H1 (cell line): ENCODE data around the gene NLRP1. TPM values are rescaled to one million over a fixed set of nuclear protein-coding genes. Genes with fewer than 3 reads are reported as not detected.

Experiments used
- CTCF ChIA-PET: fragments of 300-600 bp; sonication (Branson Sonifier 250); formaldehyde crosslinking; loops from one replicate; lab custom pipeline; 2021; ENCODE audit not compliant: partially characterized antibody; lab: Charles Lee
- POLR2A ChIA-PET: fragments of 300-600 bp; sonication (Branson Sonifier 250); formaldehyde crosslinking; loops from one replicate; lab custom pipeline; 2021; ENCODE audit warnings: inconsistent platforms; ENCODE audit not compliant: partially characterized antibody; lab: Charles Lee
- DNase-seq, 2 experiments: peaks; one replicate each; pipeline versions ENCODE4 v3.0.0 to v3.0.0-alpha.2; 2010 to 2022; ENCODE audit warnings: low spot score in 2 of 2, low read depth in 1 of 2, mixed read lengths in 1 of 2
- FAIRE-seq: peaks from 2 replicates; lab custom pipeline; 2011; peaks lifted over from hg19 to GRCh38; lab: Jason Lieb, UNC
- H2AFZ ChIP-seq: 2 replicates; pipeline ENCODE4 v1.8.1; 2012; ENCODE audit warnings: low read length, inconsistent platforms
- H2AK5ac ChIP-seq: 2 replicates; pipeline ENCODE4 v1.6.1; 2013; ENCODE audit warnings: low read depth, low read length
- H2BK120ac ChIP-seq: replicated peaks from 2 replicates; pipeline ENCODE3; 2013; ENCODE audit warnings: low read depth, low read length, inconsistent platforms
- H2BK12ac ChIP-seq: 2 replicates; pipeline ENCODE4 v1.6.1; 2013; ENCODE audit warnings: low read depth, low read length
- H2BK15ac ChIP-seq: 2 replicates; pipeline ENCODE4 v1.6.1; 2013; ENCODE audit warnings: low read length
- H2BK20ac ChIP-seq: 2 replicates; pipeline ENCODE4 v1.6.1; 2013; ENCODE audit warnings: low read length
- H2BK5ac ChIP-seq: 2 replicates; pipeline ENCODE4 v1.6.1; 2013; ENCODE audit warnings: low read depth, low read length
- H3K14ac ChIP-seq: 2 replicates; pipeline ENCODE4 v1.6.1; 2013; ENCODE audit warnings: inconsistent platforms; ENCODE audit not compliant: insufficient read length
- H3K18ac ChIP-seq: 2 replicates; pipeline ENCODE4 v1.6.1; 2013; ENCODE audit warnings: low read length; ENCODE audit errors: extremely low read depth
- H3K23ac ChIP-seq: 2 replicates; pipeline ENCODE4 v1.6.1; 2013; ENCODE audit warnings: inconsistent platforms; ENCODE audit not compliant: insufficient read length
- H3K23me2 ChIP-seq: 2 replicates; pipeline ENCODE4 v1.6.1; 2013; ENCODE audit warnings: low read depth, low read length
- H3K27ac ChIP-seq: 2 replicates; pipeline ENCODE4 v1.6.1; 2011; ENCODE audit warnings: low read depth, low read length, inconsistent platforms
- H3K27me3 ChIP-seq, 4 experiments: replicated peaks in 1 of 4; 1 replicate in 1 of 4; 2 replicates in 3 of 4; pipeline versions ENCODE4 v1.6.1 to v1.8.1; 2011 to 2013; ENCODE audit warnings: low read length in 3 of 4, mild to moderate bottlenecking in 3 of 4, inconsistent platforms in 2 of 4, mixed read lengths in 2 of 4, moderate library complexity in 1 of 4; ENCODE audit not compliant: control insufficient read depth in 3 of 4, insufficient read depth in 3 of 4; ENCODE audit errors: extremely low read depth in 1 of 4
- H3K36me3 ChIP-seq, 4 experiments: 2 replicates each; pipeline versions ENCODE4 v1.6.1 to v1.8.1; 2011 to 2013; ENCODE audit warnings: mild to moderate bottlenecking in 4 of 4, low read length in 3 of 4, moderate library complexity in 2 of 4, control low read depth in 1 of 4, inconsistent platforms in 1 of 4; ENCODE audit not compliant: insufficient read depth in 4 of 4, control insufficient read depth in 2 of 4
- H3K4ac ChIP-seq: replicated peaks from 2 replicates; pipeline ENCODE3; 2013; ENCODE audit warnings: low read length, low read depth, mixed read lengths, inconsistent platforms; ENCODE audit not compliant: insufficient read length
- H3K4me1 ChIP-seq, 4 experiments: replicated peaks in 1 of 4; 1 replicate in 1 of 4; 2 replicates in 3 of 4; pipeline versions ENCODE4 v1.6.1 to v1.8.1; 2011 to 2013; ENCODE audit warnings: low read length in 3 of 4, inconsistent platforms in 2 of 4, mixed read lengths in 1 of 4; ENCODE audit not compliant: insufficient read depth in 4 of 4, control insufficient read depth in 3 of 4
- H3K4me2 ChIP-seq, 2 experiments: 2 replicates each; pipeline versions ENCODE4 v1.6.1 to v1.8.1; 2011 to 2013; ENCODE audit warnings: low read depth in 2 of 2, low read length in 2 of 2, control low read depth in 1 of 2, inconsistent platforms in 1 of 2, mild to moderate bottlenecking in 1 of 2; ENCODE audit not compliant: insufficient read depth in 1 of 2
- H3K4me3 ChIP-seq, 4 experiments: fragments of 200-600, 300-600 bp in 1 of 4; sonication (generic), shearing (Covaris generic), sonication (Bioruptor Twin) in 1 of 4; 2 replicates each; pipeline versions ENCODE4 v1.5.1 to v1.8.1; 2011 to 2016; ENCODE audit warnings: low read length in 4 of 4, low read depth in 3 of 4, control low read depth in 2 of 4, inconsistent platforms in 2 of 4, mild to moderate bottlenecking in 2 of 4, mixed read lengths in 1 of 4, moderate library complexity in 1 of 4; ENCODE audit not compliant: insufficient read depth in 2 of 4; ENCODE audit errors: extremely low read depth in 1 of 4
- H3K56ac ChIP-seq: replicated peaks from 2 replicates; pipeline ENCODE3; 2013; ENCODE audit warnings: low read depth, mild to moderate bottlenecking, mixed read lengths, low read length, inconsistent platforms; ENCODE audit not compliant: insufficient read length
- H3K79me1 ChIP-seq: 2 replicates; pipeline ENCODE4 v1.6.1; 2013; ENCODE audit warnings: low read depth, low read length, control low read depth
- H3K79me2 ChIP-seq, 2 experiments: 2 replicates each; pipeline versions ENCODE4 v1.6.1 to v1.8.1; 2012 to 2013; ENCODE audit warnings: low read length in 2 of 2, mild to moderate bottlenecking in 2 of 2, inconsistent platforms in 1 of 2; ENCODE audit not compliant: insufficient read depth in 2 of 2, control insufficient read depth in 1 of 2
- H3K9ac ChIP-seq, 4 experiments: replicated peaks in 1 of 4; 1 replicate in 1 of 4; 2 replicates in 3 of 4; pipeline versions ENCODE4 v1.6.1 to v1.8.1; 2011 to 2013; ENCODE audit warnings: low read depth in 3 of 4, low read length in 3 of 4, control low read depth in 2 of 4, mild to moderate bottlenecking in 2 of 4, moderate library complexity in 2 of 4, inconsistent platforms in 1 of 4; ENCODE audit errors: extremely low read depth in 1 of 4
- H3K9me3 ChIP-seq, 2 experiments: 2 replicates each; pipeline versions ENCODE4 v1.6.1 to v1.8.1; 2012 to 2013; ENCODE audit warnings: mild to moderate bottlenecking in 2 of 2, moderate library complexity in 2 of 2, control low read depth in 1 of 2, inconsistent platforms in 1 of 2, low read depth in 1 of 2, low read length in 1 of 2, mixed read lengths in 1 of 2; ENCODE audit not compliant: insufficient read depth in 2 of 2
- H4K20me1 ChIP-seq, 2 experiments: replicated peaks in 1 of 2; 2 replicates each; pipeline versions ENCODE3 to v1.8.1; 2011 to 2013; ENCODE audit warnings: inconsistent platforms in 2 of 2, low read length in 2 of 2, mild to moderate bottlenecking in 1 of 2; ENCODE audit not compliant: insufficient read depth in 2 of 2, control insufficient read depth in 1 of 2
- H4K5ac ChIP-seq: 2 replicates; pipeline ENCODE4 v1.6.1; 2013; ENCODE audit warnings: low read length, low read depth, mixed read lengths, inconsistent platforms; ENCODE audit not compliant: insufficient read length
- H4K8ac ChIP-seq: 2 replicates; pipeline ENCODE4 v1.8.0; 2013; ENCODE audit warnings: mild to moderate bottlenecking, moderate library complexity, low read length, inconsistent platforms; ENCODE audit not compliant: insufficient read depth; ENCODE audit errors: extremely low read depth
- H4K91ac ChIP-seq: replicated peaks from 2 replicates; pipeline ENCODE3; 2013; ENCODE audit warnings: low read length, mixed read lengths, inconsistent platforms; ENCODE audit not compliant: insufficient read length
- ASH2L ChIP-seq: fragments of 200-600, 300-600 bp; sonication (generic); IDR thresholded peaks from one replicate; pipeline ENCODE4 v1.7.1; 2017; ENCODE audit warnings: low read length
- BCL11A ChIP-seq, 2 experiments: IDR thresholded peaks; one replicate each; pipeline ENCODE4 v1.6.1; 2011; ENCODE audit warnings: low read depth in 2 of 2, low read length in 2 of 2, mild to moderate bottlenecking in 2 of 2
- GTF2F1 ChIP-seq: IDR thresholded peaks from 2 replicates; pipeline ENCODE4 v1.6.1; 2012; ENCODE audit warnings: low read depth, low read length, improper control_type of control experiment, borderline replicate concordance
- KDM4A ChIP-seq: IDR thresholded peaks from one replicate; pipeline ENCODE4 v1.7.1; 2012; ENCODE audit warnings: low read depth, mild to moderate bottlenecking, moderate library complexity, low read length, inconsistent platforms; ENCODE audit not compliant: severe bottlenecking
- KDM5A ChIP-seq: fragments of 200-600 bp; IDR thresholded peaks from 2 replicates; pipeline ENCODE4 v1.7.1; 2012; ENCODE audit warnings: mild to moderate bottlenecking, low read length, inconsistent platforms, mixed read lengths
- NRF1 ChIP-seq: IDR thresholded peaks from 2 replicates; pipeline ENCODE4 v1.6.1; 2011; ENCODE audit warnings: mild to moderate bottlenecking, low read depth, low read length, improper control_type of control experiment
- RNF2 ChIP-seq: fragments of 200-900, 300-1000 bp; sonication (generic); IDR thresholded peaks from 2 replicates; pipeline ENCODE4 v1.7.1; 2016; ENCODE audit warnings: borderline replicate concordance, low read depth, mild to moderate bottlenecking, antibody characterized with exemption, low read length; ENCODE audit not compliant: poor library complexity, severe bottlenecking; ENCODE audit errors: missing control alignments
- SIX5 ChIP-seq: IDR thresholded peaks from 2 replicates; pipeline ENCODE4 v1.6.1; 2011; ENCODE audit warnings: mild to moderate bottlenecking, low read depth, low read length
- SP1 ChIP-seq: IDR thresholded peaks from 2 replicates; pipeline ENCODE4 v1.6.1; 2011; ENCODE audit warnings: low read depth, low read length
- SRF ChIP-seq: IDR thresholded peaks from 2 replicates; pipeline ENCODE4 v1.6.1; 2011; ENCODE audit warnings: mild to moderate bottlenecking, low read depth, low read length, moderate library complexity
- TAF7 ChIP-seq: optimal IDR thresholded peaks from 2 replicates; pipeline ENCODE3; 2011; ENCODE audit warnings: low read depth, mild to moderate bottlenecking, inconsistent platforms, low read length, moderate library complexity, borderline replicate concordance
- ZNF274 ChIP-seq: IDR thresholded peaks from 2 replicates; pipeline ENCODE4 v1.7.0; 2012; ENCODE audit warnings: low read length, borderline replicate concordance; ENCODE audit errors: extremely low read depth
- WGBS, 2 experiments: shearing (Covaris generic) in 1 of 2; methylation state at CpG; one replicate each; pipeline versions ENCODE4 v1.1.6 to v1.1.7; 2013 to 2015; ENCODE audit warnings: low lambda C conversion rate in 2 of 2, mixed read lengths in 2 of 2, inconsistent platforms in 1 of 2, low coverage in 1 of 2, missing lambda C conversion rate in 1 of 2; ENCODE audit not compliant: insufficient replicate concordance in 2 of 2, insufficient coverage in 1 of 2, insufficient read length in 1 of 2; ENCODE audit errors: extremely low coverage in 1 of 2, missing lambda C conversion rate in 1 of 2; 5-methylcytosine and 5-hydroxymethylcytosine counted together
- polyA plus RNA-seq, 7 experiments: library from polyadenylated mRNA; depleted of rRNA in 3 of 7; stranded (reverse) in 5 of 7; unstranded in 2 of 7; fragments of >200 nt in 5 of 7; fragments of 200-250 nt in 2 of 7; gene quantifications; 1 replicate in 5 of 7; 2 replicates in 1 of 7; 4 replicates in 1 of 7; pipeline versions ENCODE4 v1.2.1 to v1.2.3, GENCODE V29; 2011 to 2013; ENCODE audit warnings: missing spikeins in 2 of 7, mixed read lengths in 2 of 7
- total RNA-seq: library from RNA; stranded (reverse); fragmentation: NEBNext Ultra II Directional; extraction: Animal tissue kit (Norgen Biotek cat#: 25700); gene quantifications from 2 replicates; pipeline ENCODE4 v1.2.1, GENCODE V29; 2021
- TF ChIP-seq, protein P1 (sequence below): IDR thresholded peaks from 2 replicates; pipeline ENCODE4 v1.6.1; 2012; ENCODE audit warnings: inconsistent platforms

Gene NLRP1
- total and polyA plus RNA-seq, 2 of the 8 experiments (the other 6 are each of a cell fraction or from before 2014, with no cell fraction given): 8.6 to 10.4 TPM

DNA sequence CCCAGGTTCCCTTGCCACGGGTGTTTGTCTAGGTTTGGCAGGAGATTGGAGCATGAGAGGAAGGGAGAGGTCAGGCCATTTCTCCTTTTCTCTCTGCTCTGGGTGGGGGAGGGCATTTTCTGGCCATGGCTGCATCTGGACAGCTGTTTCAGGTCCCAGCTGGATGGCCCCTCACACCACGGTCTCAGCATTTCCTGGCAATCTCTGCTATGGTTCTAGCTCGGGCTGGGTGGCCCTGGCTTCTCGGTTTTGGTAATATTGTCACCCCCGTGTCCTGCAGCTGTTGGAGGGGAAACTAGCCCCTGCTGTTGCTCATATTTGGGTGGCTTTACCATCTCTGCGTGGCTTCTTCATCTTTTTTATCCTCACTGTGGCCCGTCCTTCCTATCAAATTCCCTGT is 11.5 kb upstream of the NLRP1 start:
- no peak overlapping the region for H2AFZ ChIP-seq
- H2BK20ac ChIP-seq: no peak overlapping the region
- H3K36me3 ChIP-seq: no peaks in the 10 kb centered on the region
- H3K9ac ChIP-seq: no peak overlapping the region
- no peaks in the 10 kb centered on the region; a peak in 1 of 7 replicates for H3K4me1 ChIP-seq
- no peak overlapping the region for H3K4ac ChIP-seq
- no peak for DNase-seq
- H3K56ac ChIP-seq: no peak overlapping the region
- H3K18ac ChIP-seq: no peak overlapping the region
- ChIA-PET POLR2A (no interaction called here), CTCF (interaction anchor here (0.6 to 5.4 kb wide), 7 partner anchors 70 to 839 kb away, joined by 3 to 35 read pairs (median 4); partner anchors contain the start of gene AIPL1)
- H4K20me1 ChIP-seq: no peaks in the 10 kb centered on the region
- no peaks in the 10 kb centered on the region for H3K23me2 ChIP-seq
- H3K14ac ChIP-seq: no peak overlapping the region
- H3K4me3 ChIP-seq: no peak overlapping the region
- H4K5ac ChIP-seq: no peak overlapping the region
- no peak overlapping the region for H2AK5ac ChIP-seq
- no peak for FAIRE-seq
- no peaks in the 10 kb centered on the region; a peak in 1 of 7 replicates for H3K27me3 ChIP-seq
- H2BK15ac ChIP-seq: no peak overlapping the region
- no peak overlapping the region for H2BK12ac ChIP-seq
- no peaks in the 10 kb centered on the region for H3K79me2 ChIP-seq
- no peak overlapping the region for H3K23ac ChIP-seq
- H2BK5ac ChIP-seq: no peak overlapping the region
- TF ChIP-seq BCL11A (IDR thresholded peaks at IDR 0.05; ENCODE audit: low read depth in 2 of 2, low read length in 2 of 2) (no peak), ZNF274 (no peak), ASH2L (no peak), SRF (no peak), RNF2 (no peak), KDM4A (no peak), SIX5 (no peak), GTF2F1 (no peak), KDM5A (no peak), NRF1 (no peak), SP1 (no peak), TAF7 (no peak)
- TF ChIP-seq, protein P1, sequence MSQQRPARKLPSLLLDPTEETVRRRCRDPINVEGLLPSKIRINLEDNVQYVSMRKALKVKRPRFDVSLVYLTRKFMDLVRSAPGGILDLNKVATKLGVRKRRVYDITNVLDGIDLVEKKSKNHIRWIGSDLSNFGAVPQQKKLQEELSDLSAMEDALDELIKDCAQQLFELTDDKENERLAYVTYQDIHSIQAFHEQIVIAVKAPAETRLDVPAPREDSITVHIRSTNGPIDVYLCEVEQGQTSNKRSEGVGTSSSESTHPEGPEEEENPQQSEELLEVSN: no peak
- no peaks in the 10 kb centered on the region for H3K79me1 ChIP-seq
- no peak overlapping the region for H2BK120ac ChIP-seq
- WGBS, 2 experiments: 90% methylated on average over 6 of the region's 7 CpGs; no CpG with 5 or more reads in 1 of the 2 experiments
- no peak overlapping the region for H4K8ac ChIP-seq
- no peak overlapping the region for H4K91ac ChIP-seq
- H3K4me2 ChIP-seq: no peak overlapping the region
- H3K27ac ChIP-seq: no peak overlapping the region
- H3K9me3 ChIP-seq: no peaks in the 10 kb centered on the region
